ENCODE results near the gene CEACAM19.

- no peak for TF ChIP-seq POLR2A (IDR thresholded peaks at IDR 0.05; ENCODE audit: low read depth, low read length)
- TF ChIP-seq TAF1 (IDR thresholded peaks at IDR 0.05; ENCODE audit: borderline replicate concordance, low read depth, low read length): no peak
Measured at GRCh38 chr19:44675521-44675920, 4.2 kb downstream of the CEACAM19 start.
